NCI-H82 treated with DMSO at 0.1 percent for 48 hours (cell line): ENCODE data around the gene CDK1.
A peak's percentile ranks its signal among the peaks of the same experiment; 100 is the strongest.

Experiments
- DNase-seq: peaks from one replicate; lab custom pipeline; 2025; ENCODE audit not compliant: unreplicated experiment; lab: John Stamatoyannopoulos, UW

CDK1 gene

GRCh38 chr10:60778214-60778970 lies at the start of gene CDK1:
Gene CDK1, plus strand, starts transcription at chr10:60778478. Its CDS starts 1,688 bp downstream, at chr10:60780166.
- DNase-seq, result peak; percentile 94

GRCh38 chr10:60729106-60729505 lies 49.2 kb upstream of the CDK1 start:
- DNase-seq, result no peak

GRCh38 chr10:60731134-60731885 lies 47.0 kb upstream of the CDK1 start:
- DNase-seq, result no peak

- DNase-seq, result no peak
These were observed 46.0 kb upstream of the CDK1 start for GRCh38 chr10:60732198-60732806.

GRCh38 chr10:60732807-60733516 lies 45.3 kb upstream of the CDK1 start:
- no peak for DNase-seq

- no peak for DNase-seq
These were observed 44.8 kb upstream of the CDK1 start for GRCh38 chr10:60733517-60733822.

- DNase-seq, result no peak
These were observed 44.5 kb upstream of the CDK1 start for GRCh38 chr10:60733826-60734225.

GRCh38 chr10:60734226-60734625 lies 44.1 kb upstream of the CDK1 start:
- no peak for DNase-seq

GRCh38 chr10:60735244-60735643 lies 43.0 kb upstream of the CDK1 start:
- no peak for DNase-seq

GRCh38 chr10:60737242-60737641 lies 41.0 kb upstream of the CDK1 start:
- no peak for DNase-seq

- no peak for DNase-seq
These were observed 38.7 kb upstream of the CDK1 start for GRCh38 chr10:60739558-60739957.

GRCh38 chr10:60742512-60742911 lies 35.8 kb upstream of the CDK1 start:
- no peak for DNase-seq

GRCh38 chr10:60747817-60748469 lies 30.3 kb upstream of the CDK1 start:
- DNase-seq, result no peak

- DNase-seq, result no peak
These were observed 25.1 kb upstream of the CDK1 start for GRCh38 chr10:60753152-60753551.

GRCh38 chr10:60753817-60754216 lies 24.5 kb upstream of the CDK1 start:
- DNase-seq, result no peak

GRCh38 chr10:60757420-60757895 lies 20.8 kb upstream of the CDK1 start:
- no peak for DNase-seq

- no peak for DNase-seq
These were observed 19.1 kb upstream of the CDK1 start for GRCh38 chr10:60759181-60759580.

GRCh38 chr10:60760711-60761210 lies 17.5 kb upstream of the CDK1 start:
- DNase-seq, result no peak

- DNase-seq, result no peak
These were observed 15.7 kb upstream of the CDK1 start for GRCh38 chr10:60762554-60762953.

GRCh38 chr10:60767424-60767823 lies 10.9 kb upstream of the CDK1 start:
- no peak for DNase-seq

GRCh38 chr10:60769406-60769805 lies 8.9 kb upstream of the CDK1 start:
- no peak for DNase-seq
